Lower leg skin (tissue), 4 donors: ENCODE measurements around the gene DOCK3. TPM values are rescaled to one million over a fixed set of nuclear protein-coding genes. Genes with fewer than 3 reads are reported as not detected.

Source experiments
- DNase-seq, 2 donors: peaks; one replicate each; pipeline ENCODE4 v3.0.0-alpha.2; 2019; ENCODE audit warnings: low spot score in 2 of 2
- H3K4me3 ChIP-seq: fragments of 200-600 bp; sonication (generic); 2 replicates; pipeline ENCODE4 v1.5.1; 2017; ENCODE audit warnings: mild to moderate bottlenecking, low read depth; ENCODE audit not compliant: poor library complexity, severe bottlenecking
- CTCF ChIP-seq, 3 donors: fragments of 450-650 bp; IDR thresholded peaks; one replicate each; pipeline ENCODE4 v1.5.1; 2016; ENCODE audit warnings: antibody characterized with exemption in 3 of 3, mild to moderate bottlenecking in 3 of 3, moderate library complexity in 2 of 3
- POLR2A ChIP-seq, 2 donors: fragments of 450-650 bp; IDR thresholded peaks; one replicate each; pipeline ENCODE4 v1.6.1; 2016 to 2017; ENCODE audit warnings: antibody characterized with exemption in 2 of 2, mild to moderate bottlenecking in 1 of 2, moderate library complexity in 1 of 2
- WGBS, 2 donors: methylation state at CpG; one replicate each; pipeline ENCODE4 v1.1.5; 2018; 5-methylcytosine and 5-hydroxymethylcytosine counted together
- intact Hi-C: fragments of 100-400 bp; cut with DNase I; formaldehyde crosslinking; loops from one replicate; pipeline ENCODE4 v1.15.0; 2023; ENCODE audit warnings: low total_unique reads
- total RNA-seq, 4 donors: library from RNA; depleted of rRNA; stranded (reverse); fragments of >200 nt; gene quantifications; one replicate each; pipeline ENCODE4 v1.1.0, GENCODE V29; 2016

Gene DOCK3
- total RNA-seq, 4 donors from 2014 or later = 2.0 to 4.5 (median 3.0) TPM

- H3K4me3 ChIP-seq = no peak overlapping the region
- WGBS, 2 donors = 71 to 100% methylated on average over 1 of the region's 1 CpG
- intact Hi-C loops = no loop called here
- TF ChIP-seq CTCF (IDR thresholded peaks at IDR 0.05) = no peak
- TF ChIP-seq POLR2A (IDR thresholded peaks at IDR 0.05) = no peak
- DNase-seq = no peak
These were observed 131.3 kb downstream of the DOCK3 start for GRCh38 chr3:50806031-50806430.

GRCh38 chr3:50806806-50807205, 132.1 kb downstream of the DOCK3 start:
- TF ChIP-seq CTCF (IDR thresholded peaks at IDR 0.05) (no peak), POLR2A (IDR thresholded peaks at IDR 0.05) (no peak)
- intact Hi-C loops = no loop called here
- 63% methylated on average over 4 of the region's 4 CpGs for WGBS, 2 donors
- no peak for DNase-seq
- no peak overlapping the region for H3K4me3 ChIP-seq

- H3K4me3 ChIP-seq = no peak overlapping the region
- DNase-seq = peak in 1 of 2 donors; percentile 18
- no peak for TF ChIP-seq POLR2A (IDR thresholded peaks at IDR 0.05)
- no peak for TF ChIP-seq CTCF (IDR thresholded peaks at IDR 0.05)
- WGBS, 2 donors = 41 to 68% methylated on average over 2 of the region's 2 CpGs
- intact Hi-C loops = no loop called here
These were observed 132.5 kb downstream of the DOCK3 start for GRCh38 chr3:50807266-50807665.

- WGBS, 2 donors = 54% methylated on average over 5 of the region's 5 CpGs
- no peak for DNase-seq
- intact Hi-C loops = no loop called here
- TF ChIP-seq CTCF (IDR thresholded peaks at IDR 0.05) = no peak
- TF ChIP-seq POLR2A (IDR thresholded peaks at IDR 0.05) = no peak
- no peak overlapping the region for H3K4me3 ChIP-seq
These were observed 137.2 kb downstream of the DOCK3 start for GRCh38 chr3:50811893-50812292.

- no peak for DNase-seq
- intact Hi-C loops = no loop called here
- no peak overlapping the region for H3K4me3 ChIP-seq
- TF ChIP-seq POLR2A (IDR thresholded peaks at IDR 0.05) = no peak
- TF ChIP-seq CTCF (IDR thresholded peaks at IDR 0.05) = no peak
These were observed 141.1 kb downstream of the DOCK3 start for GRCh38 chr3:50815844-50816243.

- WGBS, 2 donors = 52 to 59% methylated on average over 3 of the region's 3 CpGs
These were observed 142.2 kb downstream of the DOCK3 start for GRCh38 chr3:50816894-50817293.

More at GRCh38 chr3:50816894-50817293, 142.2 kb downstream of the DOCK3 start:
- no peak overlapping the region for H3K4me3 ChIP-seq
- intact Hi-C loops = no loop called here
- DNase-seq = no peak
- TF ChIP-seq CTCF (IDR thresholded peaks at IDR 0.05) (no peak), POLR2A (IDR thresholded peaks at IDR 0.05) (no peak)
